Sigmoid colon (tissue), 4 donors: ENCODE data around the gene SRGAP1.

Experiments
- EP300 ChIP-seq, 4 donors: sonication (generic); formaldehyde crosslinking; IDR thresholded peaks; one replicate each; pipeline ENCODE4 v1.6.1; 2017; ENCODE audit warnings: antibody characterized with exemption in 4 of 4
- POLR2A ChIP-seq, 2 donors: fragments of 450-650 bp; IDR thresholded peaks; one replicate each; pipeline ENCODE4 v1.6.1; 2016; ENCODE audit warnings: antibody characterized with exemption in 2 of 2, mild to moderate bottlenecking in 2 of 2, moderate library complexity in 2 of 2
- POLR2AphosphoS5 ChIP-seq, 4 donors: sonication (generic); formaldehyde crosslinking; IDR thresholded peaks; one replicate each; pipeline ENCODE4 v1.6.1; 2017; ENCODE audit warnings: antibody characterized with exemption in 4 of 4
- TF ChIP-seq, protein P1 (sequence below), 4 experiments: fragments of 450-650 bp in 3 of 4; fragments of 200-600 bp in 1 of 4; IDR thresholded peaks; one replicate each; pipeline ENCODE4 v1.5.1; 2016 to 2019; ENCODE audit warnings: antibody characterized with exemption in 4 of 4, mild to moderate bottlenecking in 3 of 4, moderate library complexity in 2 of 4

DNA sequence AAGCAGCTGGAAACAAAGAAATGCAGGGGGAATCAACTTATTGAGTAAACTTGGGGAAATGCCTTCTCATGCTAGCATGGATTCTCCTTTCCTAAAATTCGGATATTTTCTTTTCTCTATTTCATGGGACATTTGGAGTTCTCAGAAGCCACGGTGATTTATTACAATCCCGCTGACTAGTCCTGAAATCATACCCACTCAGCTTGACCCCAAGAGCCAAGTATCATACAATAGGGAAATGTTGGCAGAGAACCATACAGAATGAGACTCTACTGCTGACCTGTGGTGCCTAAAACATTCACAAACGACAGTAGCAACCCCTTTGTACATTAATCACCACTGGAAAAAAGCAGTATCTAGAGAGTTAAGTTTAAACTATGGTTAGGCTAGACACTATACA, 265.2 kb downstream of the SRGAP1 start:
- TF ChIP-seq, protein P1, sequence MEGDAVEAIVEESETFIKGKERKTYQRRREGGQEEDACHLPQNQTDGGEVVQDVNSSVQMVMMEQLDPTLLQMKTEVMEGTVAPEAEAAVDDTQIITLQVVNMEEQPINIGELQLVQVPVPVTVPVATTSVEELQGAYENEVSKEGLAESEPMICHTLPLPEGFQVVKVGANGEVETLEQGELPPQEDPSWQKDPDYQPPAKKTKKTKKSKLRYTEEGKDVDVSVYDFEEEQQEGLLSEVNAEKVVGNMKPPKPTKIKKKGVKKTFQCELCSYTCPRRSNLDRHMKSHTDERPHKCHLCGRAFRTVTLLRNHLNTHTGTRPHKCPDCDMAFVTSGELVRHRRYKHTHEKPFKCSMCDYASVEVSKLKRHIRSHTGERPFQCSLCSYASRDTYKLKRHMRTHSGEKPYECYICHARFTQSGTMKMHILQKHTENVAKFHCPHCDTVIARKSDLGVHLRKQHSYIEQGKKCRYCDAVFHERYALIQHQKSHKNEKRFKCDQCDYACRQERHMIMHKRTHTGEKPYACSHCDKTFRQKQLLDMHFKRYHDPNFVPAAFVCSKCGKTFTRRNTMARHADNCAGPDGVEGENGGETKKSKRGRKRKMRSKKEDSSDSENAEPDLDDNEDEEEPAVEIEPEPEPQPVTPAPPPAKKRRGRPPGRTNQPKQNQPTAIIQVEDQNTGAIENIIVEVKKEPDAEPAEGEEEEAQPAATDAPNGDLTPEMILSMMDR (IDR thresholded peaks at IDR 0.05): no peak
- TF ChIP-seq POLR2A (IDR thresholded peaks at IDR 0.05): no peak
- no peak for TF ChIP-seq POLR2AphosphoS5 (IDR thresholded peaks at IDR 0.05)
- TF ChIP-seq EP300 (IDR thresholded peaks at IDR 0.05): no peak
